SK-N-MC (cell line): ENCODE data around the gene DNAJA3.

Experiments
- DNase-seq: peaks from one replicate; pipeline ENCODE4 v3.0.0-alpha.2; 2011; ENCODE audit warnings: low read depth, low spot score
- H3K27ac ChIP-seq: fragments of 200-600 bp; sonication (generic); 2 replicates; pipeline ENCODE4 v1.5.1; 2016; ENCODE audit warnings: mixed run types
- H3K36me3 ChIP-seq: fragments of 200-600 bp; sonication (generic); 2 replicates; pipeline ENCODE4 v1.6.1; 2017; ENCODE audit warnings: antibody characterized with exemption, low read length, mixed read lengths; ENCODE audit not compliant: insufficient read depth
- H3K4me3 ChIP-seq: fragments of 200-600 bp; sonication (generic); 2 replicates; pipeline ENCODE4 v1.5.1; 2016
- H3K9ac ChIP-seq: fragments of 200-600 bp; sonication (generic); 2 replicates; pipeline ENCODE4 v1.8.0; 2017; ENCODE audit warnings: mixed run types, mixed read lengths; ENCODE audit not compliant: insufficient read length
- H3K9me3 ChIP-seq: fragments of 200-600 bp; sonication (generic); 2 replicates; pipeline ENCODE4 v1.6.1; 2017; ENCODE audit warnings: low read depth, mild to moderate bottlenecking, antibody characterized with exemption, low read length, moderate library complexity, mixed read lengths
- EZH2 ChIP-seq: fragments of 200-600 bp; sonication (generic); IDR thresholded peaks from one replicate; pipeline ENCODE4 v1.6.1; 2017; ENCODE audit warnings: antibody characterized with exemption
- FOXP2 ChIP-seq: optimal IDR thresholded peaks from 2 replicates; pipeline ENCODE3; 2011; ENCODE audit warnings: mild to moderate bottlenecking, moderate library complexity; ENCODE audit not compliant: insufficient read depth; ENCODE audit errors: extremely low read length, control extremely low read depth
- POLR2AphosphoS5 ChIP-seq: IDR thresholded peaks from 2 replicates; pipeline ENCODE4 v1.6.1; 2012; ENCODE audit warnings: mild to moderate bottlenecking, low read depth, low read length, borderline replicate concordance

The DNAJA3 gene

GRCh38 chr16:4425378-4426020 is at the start of gene DNAJA3:
Gene DNAJA3, plus strand, starts transcription at chr16:4425868. Its CDS starts 14 bp downstream, at chr16:4425882.
- Histone ChIP-seq H3K9me3 (no peaks in the 10 kb centered on the region), H3K36me3 (peaks cover 24% of the 10 kb centered on the region), H3K9ac (peak within 1 kb of the TSS; percentile 99), H3K27ac (peak within 1 kb of the TSS; percentile 100), H3K4me3 (peak within 1 kb of the TSS; percentile 98)
- DNase-seq: peak; percentile 86
- TF ChIP-seq EZH2 (no peak), POLR2AphosphoS5 (peak; percentile 83), FOXP2 (peak; percentile 34)

- Histone ChIP-seq H3K4me3 (no peak overlapping the region), H3K9ac (no peak overlapping the region), H3K27ac (no peak overlapping the region), H3K9me3 (no peaks in the 10 kb centered on the region), H3K36me3 (no peaks in the 10 kb centered on the region)
- TF ChIP-seq FOXP2: no peak
- TF ChIP-seq POLR2AphosphoS5: no peak
- TF ChIP-seq EZH2: no peak
- no peak for DNase-seq
Measured at GRCh38 chr16:4376126-4376892, 49.4 kb upstream of the DNAJA3 start.

- no peak for DNase-seq
- TF ChIP-seq POLR2AphosphoS5 (no peak), FOXP2 (no peak), EZH2 (no peak)
- no peaks in the 10 kb centered on the region; the same call in 1 of the 2 replicates for H3K36me3 ChIP-seq
- no peak overlapping the region for H3K4me3 ChIP-seq
- H3K9me3 ChIP-seq: no peaks in the 10 kb centered on the region
- H3K27ac ChIP-seq: peak overlapping the region; percentile 50; the same call in 1 of the 2 replicates
- H3K9ac ChIP-seq: no peak overlapping the region
Measured at GRCh38 chr16:4376893-4377572, 48.6 kb upstream of the DNAJA3 start.

GRCh38 chr16:4377573-4378154 is 48.0 kb upstream of the DNAJA3 start:
- Histone ChIP-seq H3K9me3 (no peaks in the 10 kb centered on the region), H3K36me3 (no peaks in the 10 kb centered on the region; the same call in 1 of the 2 replicates), H3K27ac (peak overlapping the region; percentile 50; the same call in 1 of the 2 replicates), H3K9ac (no peak overlapping the region), H3K4me3 (no peak overlapping the region)
- DNase-seq: no peak
- TF ChIP-seq POLR2AphosphoS5 (no peak), FOXP2 (no peak), EZH2 (no peak)

GRCh38 chr16:4378161-4378666 is 47.5 kb upstream of the DNAJA3 start:
- H3K9ac ChIP-seq: no peak overlapping the region
- no peaks in the 10 kb centered on the region for H3K9me3 ChIP-seq
- TF ChIP-seq EZH2: no peak
- TF ChIP-seq FOXP2: no peak
- TF ChIP-seq POLR2AphosphoS5: no peak
- H3K27ac ChIP-seq: no peak overlapping the region
- no peak overlapping the region for H3K4me3 ChIP-seq
- no peak for DNase-seq
- no peaks in the 10 kb centered on the region; the same call in 1 of the 2 replicates for H3K36me3 ChIP-seq

GRCh38 chr16:4378999-4379690 is 46.5 kb upstream of the DNAJA3 start:
- no peak for DNase-seq
- H3K4me3 ChIP-seq: no peak overlapping the region
- no peaks in the 10 kb centered on the region for H3K9me3 ChIP-seq
- no peaks in the 10 kb centered on the region; the same call in 1 of the 2 replicates for H3K36me3 ChIP-seq
- no peak overlapping the region for H3K9ac ChIP-seq
- TF ChIP-seq FOXP2 (no peak), POLR2AphosphoS5 (no peak), EZH2 (no peak)
- no peak overlapping the region for H3K27ac ChIP-seq
